ENCODE measurements around the gene BLOC1S4.

Gene BLOC1S4

DNA sequence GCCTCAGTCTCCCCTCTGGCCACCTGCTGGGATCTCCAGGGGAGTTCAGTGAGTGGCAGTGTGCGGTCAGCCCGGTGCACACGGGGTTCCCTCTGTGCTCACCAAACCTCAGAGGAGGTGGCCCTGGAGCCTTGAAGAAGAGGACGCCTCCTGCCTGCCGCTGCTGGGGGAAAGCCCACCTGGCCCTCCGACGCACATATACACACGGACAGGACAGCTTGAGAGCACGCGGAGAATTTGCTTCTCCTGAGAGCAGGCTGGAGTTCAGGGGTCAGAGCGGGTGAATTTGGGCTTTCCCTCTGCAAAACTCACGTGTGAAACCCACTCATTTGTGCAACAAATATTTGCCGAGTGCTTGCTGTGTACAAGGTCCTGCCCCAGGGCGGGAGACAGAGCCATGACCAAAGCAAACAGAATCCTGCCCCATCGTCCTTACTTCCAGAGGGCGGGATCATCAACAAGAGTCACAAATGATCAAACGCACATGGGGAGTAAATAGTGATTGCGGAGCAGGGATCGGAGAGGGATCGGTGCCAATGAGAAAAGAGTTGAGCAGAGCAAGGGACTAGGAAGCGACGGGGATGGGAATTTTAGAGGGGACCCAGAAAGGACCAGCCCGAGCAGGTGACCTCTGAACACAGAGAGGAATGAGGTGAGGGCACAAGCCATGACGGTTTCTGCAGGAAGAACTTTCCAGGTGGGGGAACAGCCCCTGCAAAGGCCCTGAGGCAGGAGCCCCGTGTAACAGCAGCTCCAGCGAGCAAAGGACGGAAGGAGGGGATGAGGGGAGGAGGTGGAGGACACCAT is 17.6 kb downstream of the BLOC1S4 start:
- H3K36me3 ChIP-seq (ENCODE audit: insufficient read depth, low read length), result no peaks in the 10 kb centered on the region
- H3K79me2 ChIP-seq (ENCODE audit: insufficient read depth, low read length), result no peaks in the 10 kb centered on the region
- H3K4me2 ChIP-seq (ENCODE audit: low read depth, low read length, poor library complexity, severe bottlenecking), result no peak overlapping the region
- H3K27me3 ChIP-seq (ENCODE audit: insufficient read depth, low read length, poor library complexity, severe bottlenecking), result no peaks in the 10 kb centered on the region
- H3K9me2 ChIP-seq (replicated peaks; ENCODE audit: low read depth, low read length), result no peaks in the 10 kb centered on the region
- H3K9me3 ChIP-seq (ENCODE audit: insufficient read depth, low read depth, low read length), result no peaks in the 10 kb centered on the region
- H3K9ac ChIP-seq (ENCODE audit: low read depth, low read length, poor library complexity, severe bottlenecking), result no peak overlapping the region
- H3K4me1 ChIP-seq (ENCODE audit: insufficient read depth, low read length, poor library complexity, severe bottlenecking), result no peaks in the 10 kb centered on the region
- H4K20me1 ChIP-seq (ENCODE audit: insufficient read depth, low read length, poor library complexity, severe bottlenecking), result no peaks in the 10 kb centered on the region
- H2AFZ ChIP-seq (ENCODE audit: low read length), result no peak overlapping the region
- H3K4me3 ChIP-seq (ENCODE audit: low read length, poor library complexity, severe bottlenecking), result no peak overlapping the region
- TF ChIP-seq, protein P1, sequence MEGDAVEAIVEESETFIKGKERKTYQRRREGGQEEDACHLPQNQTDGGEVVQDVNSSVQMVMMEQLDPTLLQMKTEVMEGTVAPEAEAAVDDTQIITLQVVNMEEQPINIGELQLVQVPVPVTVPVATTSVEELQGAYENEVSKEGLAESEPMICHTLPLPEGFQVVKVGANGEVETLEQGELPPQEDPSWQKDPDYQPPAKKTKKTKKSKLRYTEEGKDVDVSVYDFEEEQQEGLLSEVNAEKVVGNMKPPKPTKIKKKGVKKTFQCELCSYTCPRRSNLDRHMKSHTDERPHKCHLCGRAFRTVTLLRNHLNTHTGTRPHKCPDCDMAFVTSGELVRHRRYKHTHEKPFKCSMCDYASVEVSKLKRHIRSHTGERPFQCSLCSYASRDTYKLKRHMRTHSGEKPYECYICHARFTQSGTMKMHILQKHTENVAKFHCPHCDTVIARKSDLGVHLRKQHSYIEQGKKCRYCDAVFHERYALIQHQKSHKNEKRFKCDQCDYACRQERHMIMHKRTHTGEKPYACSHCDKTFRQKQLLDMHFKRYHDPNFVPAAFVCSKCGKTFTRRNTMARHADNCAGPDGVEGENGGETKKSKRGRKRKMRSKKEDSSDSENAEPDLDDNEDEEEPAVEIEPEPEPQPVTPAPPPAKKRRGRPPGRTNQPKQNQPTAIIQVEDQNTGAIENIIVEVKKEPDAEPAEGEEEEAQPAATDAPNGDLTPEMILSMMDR (conservative IDR thresholded peaks at IDR 0.05; ENCODE audit: low read length), result no peak
- TF ChIP-seq EZH2phosphoT487 (IDR thresholded peaks at IDR 0.05; ENCODE audit: borderline replicate concordance), result no peak
- H3F3A ChIP-seq (ENCODE audit: low read depth), result no peaks in the 10 kb centered on the region

DNA sequence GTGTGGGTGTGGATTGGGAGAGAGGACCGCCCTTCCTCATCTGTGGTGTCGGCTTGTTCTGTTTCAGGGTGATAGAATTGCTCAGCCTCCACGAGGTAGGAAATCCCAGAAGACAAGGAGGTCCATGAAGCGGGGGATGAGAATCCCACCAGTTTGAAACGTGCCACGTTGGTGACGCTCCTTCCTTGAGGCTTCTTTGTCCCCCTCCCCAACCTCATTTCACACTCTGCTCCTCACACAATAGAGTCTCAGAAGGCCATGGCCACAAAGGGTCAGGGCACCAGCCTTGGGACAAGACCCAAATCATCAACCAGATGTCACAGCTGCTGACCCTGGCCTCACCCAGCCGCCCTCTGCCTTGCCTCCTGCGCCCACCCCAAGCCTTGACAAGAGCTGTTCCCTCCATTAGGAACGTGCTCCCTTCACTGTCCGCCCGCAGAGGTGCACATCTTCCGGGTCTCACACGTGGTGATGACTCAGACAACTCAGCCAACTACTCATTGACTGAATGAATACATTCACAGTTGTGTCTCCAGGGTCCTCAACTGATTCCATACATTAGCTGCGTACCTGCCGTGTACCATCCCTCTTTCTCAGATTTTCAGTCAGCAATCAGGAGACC is 18.3 kb downstream of the BLOC1S4 start:
- no peaks in the 10 kb centered on the region for H3F3A ChIP-seq (ENCODE audit: low read depth)
- no peaks in the 10 kb centered on the region for H3K9me3 ChIP-seq (ENCODE audit: insufficient read depth, low read depth, low read length)
- H3K27me3 ChIP-seq (ENCODE audit: insufficient read depth, low read length, poor library complexity, severe bottlenecking), result no peaks in the 10 kb centered on the region
- no peaks in the 10 kb centered on the region for H3K79me2 ChIP-seq (ENCODE audit: insufficient read depth, low read length)
- no peak overlapping the region for H3K9ac ChIP-seq (ENCODE audit: low read depth, low read length, poor library complexity, severe bottlenecking)
- H2AFZ ChIP-seq (ENCODE audit: low read length), result no peak overlapping the region
- H3K36me3 ChIP-seq (ENCODE audit: insufficient read depth, low read length), result no peaks in the 10 kb centered on the region
- H4K20me1 ChIP-seq (ENCODE audit: insufficient read depth, low read length, poor library complexity, severe bottlenecking), result no peaks in the 10 kb centered on the region
- TF ChIP-seq EZH2phosphoT487 (IDR thresholded peaks at IDR 0.05; ENCODE audit: borderline replicate concordance), result no peak
- TF ChIP-seq, protein P1 (conservative IDR thresholded peaks at IDR 0.05; ENCODE audit: low read length), result no peak
- H3K4me1 ChIP-seq (ENCODE audit: insufficient read depth, low read length, poor library complexity, severe bottlenecking), result no peaks in the 10 kb centered on the region
- no peak overlapping the region for H3K4me2 ChIP-seq (ENCODE audit: low read depth, low read length, poor library complexity, severe bottlenecking)
- H3K4me3 ChIP-seq (ENCODE audit: low read length, poor library complexity, severe bottlenecking), result no peak overlapping the region
- H3K9me2 ChIP-seq (replicated peaks; ENCODE audit: low read depth, low read length), result no peaks in the 10 kb centered on the region

DNA sequence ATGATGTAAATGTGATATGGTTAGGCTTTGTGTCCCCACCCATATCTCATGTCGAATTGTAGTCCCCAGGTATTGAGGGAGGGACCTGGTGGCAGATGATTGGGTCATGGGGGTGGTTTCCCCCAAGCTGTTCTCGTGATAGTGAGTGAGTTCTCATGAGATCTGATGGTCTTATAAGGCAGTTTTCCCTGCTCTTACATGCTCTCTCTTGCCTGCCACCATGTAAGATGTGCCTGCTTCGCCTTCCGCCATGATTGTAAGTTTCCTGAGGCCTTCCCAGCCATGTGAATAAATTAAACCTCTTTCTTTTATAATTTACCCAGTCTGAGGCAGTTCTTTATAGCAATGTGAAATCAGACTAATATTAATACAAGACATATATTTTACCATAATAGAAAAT is 23.9 kb downstream of the BLOC1S4 start:
- Histone ChIP-seq H3K9me3 (ENCODE audit: insufficient read depth, low read depth, low read length) (no peaks in the 10 kb centered on the region), H3K79me2 (ENCODE audit: insufficient read depth, low read length) (no peaks in the 10 kb centered on the region), H3K4me2 (ENCODE audit: low read depth, low read length, poor library complexity, severe bottlenecking) (no peak overlapping the region), H3F3A (ENCODE audit: low read depth) (no peaks in the 10 kb centered on the region), H3K9me2 (replicated peaks; ENCODE audit: low read depth, low read length) (no peaks in the 10 kb centered on the region), H3K9ac (ENCODE audit: low read depth, low read length, poor library complexity, severe bottlenecking) (no peak overlapping the region), H3K4me1 (ENCODE audit: insufficient read depth, low read length, poor library complexity, severe bottlenecking) (no peaks in the 10 kb centered on the region), H3K27me3 (ENCODE audit: insufficient read depth, low read length, poor library complexity, severe bottlenecking) (no peaks in the 10 kb centered on the region), H2AFZ (ENCODE audit: low read length) (no peak overlapping the region), H3K36me3 (ENCODE audit: insufficient read depth, low read length) (no peaks in the 10 kb centered on the region), H4K20me1 (ENCODE audit: insufficient read depth, low read length, poor library complexity, severe bottlenecking) (no peaks in the 10 kb centered on the region), H3K4me3 (ENCODE audit: low read length, poor library complexity, severe bottlenecking) (no peak overlapping the region)
- no peak for TF ChIP-seq EZH2phosphoT487 (IDR thresholded peaks at IDR 0.05; ENCODE audit: borderline replicate concordance)
- TF ChIP-seq, protein P1 (conservative IDR thresholded peaks at IDR 0.05; ENCODE audit: low read length), result no peak

All from Loucy (cell line).